CD8-positive, alpha-beta memory T cell (primary cell): ENCODE measurements around the gene RNF150. TPM values are rescaled to one million over a fixed set of nuclear protein-coding genes. Genes with fewer than 3 reads are reported as not detected.
A peak's percentile ranks its signal among the peaks of the same experiment; 100 is the strongest.

ENCODE experiments used
- CTCF ChIA-PET: fragments of 350-600 bp; sonication (Branson Sonifier 250); formaldehyde crosslinking; loops from one replicate; lab custom pipeline; 2021; ENCODE audit warnings: antibody characterized with exemption; lab: Charles Lee
- POLR2A ChIA-PET: fragments of 350-600 bp; sonication (Branson Sonifier 250); formaldehyde crosslinking; loops from one replicate; lab custom pipeline; 2021; ENCODE audit warnings: antibody characterized with exemption; lab: Charles Lee
- DNase-seq, 5 donors: peaks; one replicate each; pipeline versions ENCODE4 v3.0.0 to v3.0.0-alpha.2; 2020 to 2022; ENCODE audit warnings: mixed read lengths in 1 of 5
- H3K27ac ChIP-seq: one replicate; pipeline ENCODE4 v1.7.0; 2013; ENCODE audit warnings: low read depth, mild to moderate bottlenecking, low read length, moderate library complexity
- H3K27me3 ChIP-seq: 2 replicates; pipeline ENCODE4 v1.7.0; 2013; ENCODE audit warnings: low read length, mild to moderate bottlenecking; ENCODE audit not compliant: insufficient read depth, poor library complexity, severe bottlenecking
- H3K36me3 ChIP-seq: 2 replicates; pipeline ENCODE4 v1.7.0; 2013; ENCODE audit warnings: mild to moderate bottlenecking, low read length, moderate library complexity; ENCODE audit not compliant: insufficient read depth
- H3K4me1 ChIP-seq: 2 replicates; pipeline ENCODE4 v1.7.0; 2013; ENCODE audit warnings: mild to moderate bottlenecking, low read length, moderate library complexity; ENCODE audit not compliant: insufficient read depth
- H3K4me3 ChIP-seq: 2 replicates; pipeline ENCODE4 v1.7.0; 2013; ENCODE audit warnings: mild to moderate bottlenecking, low read length
- H3K9me3 ChIP-seq: 2 replicates; pipeline ENCODE4 v1.7.0; 2013; ENCODE audit warnings: mild to moderate bottlenecking, low read length
- H3K27ac Mint-ChIP-seq, 8 donors: one replicate each; pipeline ENCODE4 v1.8.0; 2020 to 2021; ENCODE audit warnings: mixed read lengths in 8 of 8, mild to moderate bottlenecking in 6 of 8, inconsistent platforms in 3 of 8, moderate library complexity in 3 of 8
- H3K27me3 Mint-ChIP-seq, 2 donors: one replicate each; pipeline ENCODE4 v1.8.0; 2020 to 2021; ENCODE audit warnings: mixed read lengths in 2 of 2, mild to moderate bottlenecking in 1 of 2, moderate library complexity in 1 of 2
- H3K36me3 Mint-ChIP-seq, 3 donors: one replicate each; pipeline ENCODE4 v1.8.0; 2020 to 2021; ENCODE audit warnings: mixed read lengths in 3 of 3, inconsistent platforms in 1 of 3, mild to moderate bottlenecking in 1 of 3
- H3K4me1 Mint-ChIP-seq, 3 donors: one replicate each; pipeline ENCODE4 v1.8.0; 2020 to 2021; ENCODE audit warnings: mixed read lengths in 3 of 3, inconsistent platforms in 1 of 3, mild to moderate bottlenecking in 1 of 3
- H3K4me3 Mint-ChIP-seq, 7 donors: one replicate each; pipeline ENCODE4 v1.8.0; 2020 to 2021; ENCODE audit warnings: mixed read lengths in 7 of 7, mild to moderate bottlenecking in 6 of 7, moderate library complexity in 4 of 7, inconsistent platforms in 2 of 7
- H3K9me3 Mint-ChIP-seq, 5 donors: one replicate each; pipeline ENCODE4 v1.8.0; 2020 to 2022; ENCODE audit warnings: mixed read lengths in 5 of 5, mild to moderate bottlenecking in 3 of 5, moderate library complexity in 2 of 5, inconsistent platforms in 1 of 5
- polyA plus RNA-seq: library from polyadenylated mRNA; unstranded; fragments of 300-500 nt; fragmentation: Illumina TruSeq; gene quantifications from one replicate; pipeline ENCODE4 v1.2.3, GENCODE V29; 2021
- total RNA-seq, 2 experiments: library from RNA; stranded (reverse); gene quantifications; one replicate each; pipeline ENCODE4 v1.2.3, GENCODE V29; 2021

Gene RNF150
- total and polyA plus RNA-seq, 3 experiments from 2014 or later = not detected

DNA sequence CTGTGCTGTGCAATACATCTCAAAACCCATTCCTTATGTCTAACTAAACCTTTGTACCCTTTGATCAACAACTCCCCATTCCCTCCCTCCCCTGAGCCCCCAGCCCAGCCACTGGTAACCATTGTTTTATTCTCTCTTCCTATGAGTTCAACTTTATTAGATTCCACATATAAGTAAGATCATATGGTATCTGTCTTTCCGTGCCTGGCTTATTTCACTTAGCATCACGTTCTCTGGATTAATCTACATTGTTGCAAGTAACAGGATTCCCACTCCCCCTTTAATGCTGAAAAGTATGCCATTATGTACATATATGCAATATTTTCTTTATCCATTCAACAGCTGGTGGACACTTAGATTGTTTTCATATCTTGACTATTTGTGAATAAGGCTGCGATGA is 119.4 kb downstream of the RNF150 start:
- Histone ChIP-seq H3K27me3 (no peaks in the 10 kb centered on the region), H3K4me1 (no peaks in the 10 kb centered on the region), H3K4me3 (no peak overlapping the region), H3K9me3 (no peaks in the 10 kb centered on the region), H3K27ac (no peak overlapping the region), H3K36me3 (no peaks in the 10 kb centered on the region)
- H3K27ac Mint-ChIP-seq = no peak overlapping the region
- no peaks in the 10 kb centered on the region for H3K27me3 Mint-ChIP-seq
- ChIA-PET POLR2A (no interaction called here), CTCF (no interaction called here)
- H3K4me3 Mint-ChIP-seq = no peak overlapping the region
- H3K9me3 Mint-ChIP-seq = peaks cover 0 to 6% (median 0%) of the 10 kb centered on the region in 5 donors
- no peak for DNase-seq
- no peaks in the 10 kb centered on the region for H3K36me3 Mint-ChIP-seq
- H3K4me1 Mint-ChIP-seq = no peaks in the 10 kb centered on the region

DNA sequence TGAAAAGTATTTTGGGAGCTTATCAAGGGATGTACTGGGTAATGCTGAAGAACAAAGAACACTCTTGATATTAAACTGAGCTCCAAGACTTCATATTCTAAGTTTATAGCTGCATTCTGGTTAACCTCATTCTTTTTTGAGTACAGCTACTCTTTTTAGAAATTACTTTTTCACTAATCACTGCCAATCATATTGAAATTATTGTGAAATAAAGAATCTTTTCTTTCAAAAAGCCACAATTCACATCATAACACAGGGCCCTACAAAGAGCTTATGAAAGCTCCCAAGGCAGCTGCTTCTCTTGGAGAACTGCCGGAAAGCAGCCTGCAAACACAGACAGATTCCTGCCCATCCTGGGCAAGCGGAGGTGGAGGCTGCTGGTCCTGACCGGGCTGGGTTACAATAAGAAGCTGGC is 121.4 kb downstream of the RNF150 start:
- H3K36me3 Mint-ChIP-seq = no peaks in the 10 kb centered on the region
- H3K27ac Mint-ChIP-seq = no peak overlapping the region

DNA sequence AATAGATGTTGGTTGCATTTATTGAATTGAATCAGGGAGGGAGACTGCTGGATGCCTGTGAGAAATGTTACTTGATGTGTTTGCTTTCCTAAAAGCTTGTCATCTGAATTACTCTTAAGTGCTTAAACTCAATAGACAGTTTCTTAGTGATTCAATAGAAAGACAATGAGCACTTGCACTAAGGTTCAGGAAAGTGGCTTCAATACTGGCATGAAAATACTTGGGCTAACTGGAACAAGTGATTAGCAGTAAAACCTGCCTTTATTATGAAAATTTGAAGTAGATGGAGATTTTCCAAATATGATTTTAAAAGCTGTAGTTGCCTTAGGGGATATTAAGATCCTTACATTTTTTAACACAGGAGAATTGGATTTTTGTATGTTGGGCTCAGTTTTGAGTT is 123.3 kb downstream of the RNF150 start:
- H3K9me3 Mint-ChIP-seq = peaks cover 0 to 6% (median 0%) of the 10 kb centered on the region in 5 donors
- Histone ChIP-seq H3K27me3 (no peaks in the 10 kb centered on the region), H3K36me3 (no peaks in the 10 kb centered on the region), H3K9me3 (no peaks in the 10 kb centered on the region), H3K4me1 (no peaks in the 10 kb centered on the region), H3K27ac (no peak overlapping the region), H3K4me3 (no peak overlapping the region)
- ChIA-PET POLR2A (no interaction called here), CTCF (no interaction called here)
- DNase-seq = no peak
- H3K36me3 Mint-ChIP-seq = no peaks in the 10 kb centered on the region
- H3K27me3 Mint-ChIP-seq = no peaks in the 10 kb centered on the region
- H3K4me3 Mint-ChIP-seq = no peak overlapping the region
- H3K27ac Mint-ChIP-seq = no peak overlapping the region
- H3K4me1 Mint-ChIP-seq = no peaks in the 10 kb centered on the region

More for the DNA sequence above, 121.4 kb downstream of the RNF150 start:
- H3K27me3 ChIP-seq = no peaks in the 10 kb centered on the region
- H3K27ac ChIP-seq = no peak overlapping the region
- CTCF ChIA-PET = no interaction called here
- no peaks in the 10 kb centered on the region for H3K27me3 Mint-ChIP-seq
- no peaks in the 10 kb centered on the region for H3K36me3 ChIP-seq
- no peak for DNase-seq
- H3K9me3 Mint-ChIP-seq = peaks cover 0 to 6% (median 0%) of the 10 kb centered on the region in 5 donors
- H3K4me3 Mint-ChIP-seq = no peak overlapping the region
- H3K4me1 Mint-ChIP-seq = no peaks in the 10 kb centered on the region
- H3K4me3 ChIP-seq = no peak overlapping the region
- no peaks in the 10 kb centered on the region for H3K9me3 ChIP-seq
- no peaks in the 10 kb centered on the region for H3K4me1 ChIP-seq
- POLR2A ChIA-PET = no interaction called here

DNA sequence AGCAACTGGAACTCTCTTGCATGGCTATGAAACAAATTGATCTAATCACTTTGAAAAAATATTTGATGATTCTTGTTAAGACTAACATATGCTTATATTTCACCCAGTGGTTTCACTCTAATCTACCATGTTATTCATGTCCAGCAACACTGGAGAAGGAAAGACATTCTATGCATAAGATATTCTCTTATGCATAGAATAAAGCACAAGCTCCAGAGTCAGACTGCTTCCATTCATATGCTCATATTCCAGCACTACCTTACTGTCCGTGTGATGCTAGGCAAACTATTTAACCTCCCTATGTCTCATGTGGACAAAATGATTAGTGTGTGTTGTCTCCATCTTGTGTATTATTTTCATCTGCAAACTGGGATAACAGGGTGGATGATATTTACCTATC is 124.1 kb downstream of the RNF150 start:
- H3K4me3 Mint-ChIP-seq = no peak overlapping the region
- no peaks in the 10 kb centered on the region for H3K27me3 Mint-ChIP-seq
- H3K36me3 ChIP-seq = no peaks in the 10 kb centered on the region
- H3K36me3 Mint-ChIP-seq = no peaks in the 10 kb centered on the region
- no peaks in the 10 kb centered on the region for H3K4me1 Mint-ChIP-seq
- no peak for DNase-seq
- no peaks in the 10 kb centered on the region for H3K9me3 ChIP-seq
- H3K27ac Mint-ChIP-seq = no peak overlapping the region
- ChIA-PET CTCF (no interaction called here), POLR2A (no interaction called here)
- peaks cover 0 to 6% (median 0%) of the 10 kb centered on the region in 5 donors for H3K9me3 Mint-ChIP-seq
- no peak overlapping the region for H3K4me3 ChIP-seq
- no peak overlapping the region for H3K27ac ChIP-seq
- H3K27me3 ChIP-seq = no peaks in the 10 kb centered on the region
- no peaks in the 10 kb centered on the region for H3K4me1 ChIP-seq

DNA sequence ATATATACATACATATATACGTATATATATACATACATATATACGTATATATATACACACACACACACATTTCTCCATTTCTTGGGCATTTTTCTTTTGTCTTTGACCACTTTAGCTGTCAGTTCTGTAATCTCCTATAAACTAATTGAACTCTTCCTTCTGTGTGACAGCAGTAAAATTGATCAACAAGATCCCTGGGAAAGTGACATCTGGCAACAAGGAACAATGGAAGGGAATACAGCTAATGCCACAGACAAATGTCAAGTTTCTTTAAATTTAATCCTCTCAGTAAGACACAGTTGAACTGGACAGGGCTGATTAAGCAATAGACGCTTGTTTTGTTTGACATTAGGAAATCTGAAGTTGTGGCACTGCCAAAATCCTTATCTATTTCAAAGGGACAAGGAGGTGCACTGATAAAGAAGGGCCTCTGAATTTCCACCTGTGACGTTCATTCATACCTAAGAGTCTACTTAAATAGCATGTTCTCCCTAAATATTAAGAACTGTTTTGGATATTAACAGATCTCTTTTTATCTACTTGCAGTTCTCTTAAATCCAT is 126.9 kb downstream of the RNF150 start:
- ChIA-PET CTCF (no interaction called here), POLR2A (no interaction called here)
- H3K27me3 ChIP-seq = no peaks in the 10 kb centered on the region
- no peak overlapping the region for H3K27ac Mint-ChIP-seq
- H3K4me3 Mint-ChIP-seq = peak overlapping the region in 1 of 7 donors; percentile 4
- H3K9me3 Mint-ChIP-seq = peaks cover 0 to 6% (median 0%) of the 10 kb centered on the region in 5 donors
- no peaks in the 10 kb centered on the region for H3K9me3 ChIP-seq
- DNase-seq = no peak
- H3K27me3 Mint-ChIP-seq = peaks cover 0 to 2% of the 10 kb centered on the region in 2 donors
- H3K36me3 Mint-ChIP-seq = no peaks in the 10 kb centered on the region
- H3K4me1 ChIP-seq = no peaks in the 10 kb centered on the region
- no peaks in the 10 kb centered on the region for H3K36me3 ChIP-seq
- no peak overlapping the region for H3K27ac ChIP-seq
- H3K4me3 ChIP-seq = no peak overlapping the region
- H3K4me1 Mint-ChIP-seq = no peaks in the 10 kb centered on the region

DNA sequence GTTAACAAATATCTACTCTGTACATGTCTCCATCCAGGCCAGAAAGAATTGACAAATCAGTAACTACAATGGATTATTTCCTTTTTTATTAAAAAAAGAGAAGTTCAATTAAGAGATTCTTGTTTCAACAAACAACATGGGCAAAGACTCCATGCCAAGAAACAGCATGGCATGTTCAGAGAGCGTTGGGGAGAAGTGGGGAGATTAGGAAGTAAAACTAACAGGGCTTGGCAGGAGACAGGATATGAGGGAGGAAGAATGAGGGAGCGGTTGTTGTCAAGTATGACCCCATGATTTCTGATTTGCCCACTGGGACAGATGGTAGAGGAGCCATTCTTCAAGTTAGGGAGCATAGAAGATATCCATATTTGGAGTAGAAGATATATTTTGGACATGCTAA is 128.4 kb downstream of the RNF150 start:
- Mint-ChIP-seq H3K9me3 (peaks cover 0 to 5% (median 0%) of the 10 kb centered on the region in 5 donors), H3K27me3 (peaks cover 0 to 2% of the 10 kb centered on the region in 2 donors), H3K36me3 (no peaks in the 10 kb centered on the region), H3K4me1 (no peaks in the 10 kb centered on the region), H3K4me3 (no peak overlapping the region), H3K27ac (no peak overlapping the region)
- no peaks in the 10 kb centered on the region for H3K4me1 ChIP-seq
- ChIA-PET POLR2A (no interaction called here), CTCF (no interaction called here)
- H3K27me3 ChIP-seq = no peaks in the 10 kb centered on the region
- no peaks in the 10 kb centered on the region for H3K36me3 ChIP-seq
- H3K4me3 ChIP-seq = no peak overlapping the region
- no peak for DNase-seq
- H3K27ac ChIP-seq = no peak overlapping the region
- no peaks in the 10 kb centered on the region for H3K9me3 ChIP-seq

DNA sequence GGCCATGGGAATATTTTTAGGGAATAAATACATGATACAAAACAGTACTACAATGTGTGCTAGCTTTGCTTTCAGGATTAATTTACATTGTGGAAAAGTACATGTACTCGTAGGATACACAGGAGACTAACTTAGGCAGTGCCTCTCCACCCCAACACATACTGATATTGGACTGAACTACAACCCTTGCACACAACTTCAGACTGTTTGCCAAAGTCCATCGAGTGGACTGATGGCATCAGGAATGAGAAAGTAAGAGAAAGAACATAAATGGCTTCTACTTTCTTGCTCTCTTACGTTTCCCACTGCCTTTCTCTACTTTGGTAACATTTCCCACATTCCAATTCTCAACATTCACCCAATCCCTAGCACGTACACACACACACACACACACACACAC is 130.1 kb downstream of the RNF150 start:
- POLR2A ChIA-PET = no interaction called here
- no peak overlapping the region for H3K27ac Mint-ChIP-seq
- H3K9me3 Mint-ChIP-seq = peaks cover 0 to 2% (median 0%) of the 10 kb centered on the region in 5 donors
- H3K4me1 Mint-ChIP-seq = no peaks in the 10 kb centered on the region
- no peaks in the 10 kb centered on the region for H3K36me3 ChIP-seq
- no peak overlapping the region for H3K27ac ChIP-seq
- CTCF ChIA-PET = no interaction called here
- no peaks in the 10 kb centered on the region for H3K36me3 Mint-ChIP-seq
- no peak overlapping the region for H3K4me3 Mint-ChIP-seq
- DNase-seq = no peak
- H3K27me3 ChIP-seq = no peaks in the 10 kb centered on the region
- H3K4me3 ChIP-seq = no peak overlapping the region
- no peaks in the 10 kb centered on the region for H3K9me3 ChIP-seq
- H3K4me1 ChIP-seq = no peaks in the 10 kb centered on the region
- H3K27me3 Mint-ChIP-seq = peaks cover 0 to 2% of the 10 kb centered on the region in 2 donors

DNA sequence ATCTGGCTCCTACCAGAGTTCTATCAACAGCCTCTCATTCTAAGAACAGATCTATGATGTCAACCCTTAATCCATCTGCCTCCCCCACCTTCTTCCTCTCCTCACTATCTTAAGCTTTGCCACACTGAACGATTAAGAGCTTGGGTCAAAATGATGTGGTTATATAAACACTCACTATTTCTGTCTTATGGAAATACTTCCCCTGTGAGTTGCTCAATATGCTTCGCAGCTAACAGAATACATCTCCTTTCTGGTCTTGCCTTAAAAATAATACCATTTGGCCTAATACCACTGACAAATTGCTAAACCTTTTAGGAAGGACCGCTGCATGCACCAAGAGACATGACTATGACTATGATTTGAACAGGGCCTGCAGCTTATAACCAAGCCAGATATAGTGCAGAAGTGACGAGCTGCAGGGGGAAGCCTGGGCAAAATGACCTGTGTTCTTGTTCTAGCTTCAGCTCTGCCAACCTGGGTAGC is 130.9 kb downstream of the RNF150 start:
- no peaks in the 10 kb centered on the region for H3K4me1 ChIP-seq
- H3K27ac Mint-ChIP-seq = no peak overlapping the region
- H3K27ac ChIP-seq = no peak overlapping the region
- H3K4me3 ChIP-seq = no peak overlapping the region
- H3K27me3 Mint-ChIP-seq = peaks cover 0 to 2% of the 10 kb centered on the region in 2 donors
- H3K36me3 Mint-ChIP-seq = no peaks in the 10 kb centered on the region
- no peaks in the 10 kb centered on the region for H3K27me3 ChIP-seq
- no peak overlapping the region for H3K4me3 Mint-ChIP-seq
- no peak for DNase-seq
- no peaks in the 10 kb centered on the region for H3K4me1 Mint-ChIP-seq
- H3K36me3 ChIP-seq = no peaks in the 10 kb centered on the region
- ChIA-PET CTCF (no interaction called here), POLR2A (no interaction called here)
- peaks cover 0 to 4% (median 0%) of the 10 kb centered on the region in 5 donors for H3K9me3 Mint-ChIP-seq
- no peaks in the 10 kb centered on the region for H3K9me3 ChIP-seq
